ENCODE data around the gene FAM89A. TPM values are rescaled to one million over a fixed set of nuclear protein-coding genes. Genes with fewer than 3 reads are reported as not detected.
"Not testable (repeated sequence)": the region's sequence is repeated elsewhere in the genome, so short reads cannot be mapped to it uniquely, and the experiment has no call there.

FAM89A gene
- total and polyA plus RNA-seq, 9 donors = 7.0 to 18.0 (median 9.6) TPM

GRCh38 chr1:231049121-231049979, 9.3 kb upstream of the FAM89A start:
- intact Hi-C loops (cut with DNase I) = no loop called here

GRCh38 chr1:231048419-231048818, 8.4 kb upstream of the FAM89A start:
- H3K4me1 ChIP-seq (ENCODE audit: insufficient read depth); H3K4me3 ChIP-seq; H3K27me3 ChIP-seq; H3K36me3 ChIP-seq; intact Hi-C loops (cut with DNase I); H3K27ac ChIP-seq; H3K9me3 ChIP-seq; DNase-seq: not testable (repeated sequence)
- 65 to 77% (median 65%) methylated on average over 9 of the region's 9 CpGs for WGBS, 3 donors

More at GRCh38 chr1:231049121-231049979, 9.3 kb upstream of the FAM89A start:
- H3K36me3 ChIP-seq = no peaks in the 10 kb centered on the region
- no peaks in the 10 kb centered on the region for H3K9me3 ChIP-seq
- peaks cover 2% of the 10 kb centered on the region for H3K4me1 ChIP-seq (ENCODE audit: insufficient read depth)
- 54 to 69% (median 55%) methylated on average over 10 of the region's 10 CpGs for WGBS, 3 donors
- DNase-seq = no peak
- no peak overlapping the region for H3K27ac ChIP-seq
- TF ChIP-seq EP300 (IDR thresholded peaks at IDR 0.05) (no peak), POLR2A (IDR thresholded peaks at IDR 0.05) (no peak)
- TF ChIP-seq, protein P1, sequence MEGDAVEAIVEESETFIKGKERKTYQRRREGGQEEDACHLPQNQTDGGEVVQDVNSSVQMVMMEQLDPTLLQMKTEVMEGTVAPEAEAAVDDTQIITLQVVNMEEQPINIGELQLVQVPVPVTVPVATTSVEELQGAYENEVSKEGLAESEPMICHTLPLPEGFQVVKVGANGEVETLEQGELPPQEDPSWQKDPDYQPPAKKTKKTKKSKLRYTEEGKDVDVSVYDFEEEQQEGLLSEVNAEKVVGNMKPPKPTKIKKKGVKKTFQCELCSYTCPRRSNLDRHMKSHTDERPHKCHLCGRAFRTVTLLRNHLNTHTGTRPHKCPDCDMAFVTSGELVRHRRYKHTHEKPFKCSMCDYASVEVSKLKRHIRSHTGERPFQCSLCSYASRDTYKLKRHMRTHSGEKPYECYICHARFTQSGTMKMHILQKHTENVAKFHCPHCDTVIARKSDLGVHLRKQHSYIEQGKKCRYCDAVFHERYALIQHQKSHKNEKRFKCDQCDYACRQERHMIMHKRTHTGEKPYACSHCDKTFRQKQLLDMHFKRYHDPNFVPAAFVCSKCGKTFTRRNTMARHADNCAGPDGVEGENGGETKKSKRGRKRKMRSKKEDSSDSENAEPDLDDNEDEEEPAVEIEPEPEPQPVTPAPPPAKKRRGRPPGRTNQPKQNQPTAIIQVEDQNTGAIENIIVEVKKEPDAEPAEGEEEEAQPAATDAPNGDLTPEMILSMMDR (IDR thresholded peaks at IDR 0.05) = no peak
- H3K27me3 ChIP-seq = no peaks in the 10 kb centered on the region
- no peak overlapping the region for H3K4me3 ChIP-seq

GRCh38 chr1:231047529-231047928, 7.5 kb upstream of the FAM89A start:
- H3K4me1 ChIP-seq (ENCODE audit: insufficient read depth); H3K9me3 ChIP-seq; DNase-seq; intact Hi-C loops (cut with DNase I); H3K27me3 ChIP-seq; H3K36me3 ChIP-seq; H3K27ac ChIP-seq; H3K4me3 ChIP-seq: not testable (repeated sequence)

- no peaks in the 10 kb centered on the region for H3K27me3 ChIP-seq
- H3K4me3 ChIP-seq = no peak overlapping the region
- no peak overlapping the region for H3K27ac ChIP-seq
- intact Hi-C loops (cut with DNase I) = no loop called here
- no peaks in the 10 kb centered on the region for H3K4me1 ChIP-seq (ENCODE audit: insufficient read depth)
- no peak for DNase-seq
- no peak for TF ChIP-seq EP300 (IDR thresholded peaks at IDR 0.05)
- TF ChIP-seq, protein P1 (IDR thresholded peaks at IDR 0.05) = no peak
- no peak for TF ChIP-seq POLR2A (IDR thresholded peaks at IDR 0.05)
- no peaks in the 10 kb centered on the region for H3K9me3 ChIP-seq
- H3K36me3 ChIP-seq = no peaks in the 10 kb centered on the region
- WGBS, 3 donors = 46 to 68% (median 58%) methylated on average over 2 of the region's 2 CpGs
These were observed 6.8 kb upstream of the FAM89A start for GRCh38 chr1:231046730-231047395.

- WGBS, 3 donors = 82 to 87% (median 83%) methylated on average over 10 of the region's 10 CpGs
- intact Hi-C loops (cut with DNase I); H3K4me1 ChIP-seq (ENCODE audit: insufficient read depth): not testable (repeated sequence)
These were observed 6.1 kb upstream of the FAM89A start for GRCh38 chr1:231045921-231046729.

More at GRCh38 chr1:231045921-231046729, 6.1 kb upstream of the FAM89A start:
- DNase-seq, H3K27ac ChIP-seq, H3K27me3 ChIP-seq, H3K4me3 ChIP-seq, H3K36me3 ChIP-seq, H3K9me3 ChIP-seq: not testable (repeated sequence)

Measured in ovary (tissue), 9 donors.